HG03139 (cell line): ENCODE results near the gene PPM1M.

Experiments
- ATAC-seq: cut with Tn5 transposase; IDR thresholded peaks from one replicate; pipeline ENCODE4 v1.9.1; 2021; ENCODE audit not compliant: unreplicated experiment

The PPM1M gene, protein sequence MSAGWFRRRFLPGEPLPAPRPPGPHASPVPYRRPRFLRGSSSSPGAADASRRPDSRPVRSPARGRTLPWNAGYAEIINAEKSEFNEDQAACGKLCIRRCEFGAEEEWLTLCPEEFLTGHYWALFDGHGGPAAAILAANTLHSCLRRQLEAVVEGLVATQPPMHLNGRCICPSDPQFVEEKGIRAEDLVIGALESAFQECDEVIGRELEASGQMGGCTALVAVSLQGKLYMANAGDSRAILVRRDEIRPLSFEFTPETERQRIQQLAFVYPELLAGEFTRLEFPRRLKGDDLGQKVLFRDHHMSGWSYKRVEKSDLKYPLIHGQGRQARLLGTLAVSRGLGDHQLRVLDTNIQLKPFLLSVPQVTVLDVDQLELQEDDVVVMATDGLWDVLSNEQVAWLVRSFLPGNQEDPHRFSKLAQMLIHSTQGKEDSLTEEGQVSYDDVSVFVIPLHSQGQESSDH

DNA sequence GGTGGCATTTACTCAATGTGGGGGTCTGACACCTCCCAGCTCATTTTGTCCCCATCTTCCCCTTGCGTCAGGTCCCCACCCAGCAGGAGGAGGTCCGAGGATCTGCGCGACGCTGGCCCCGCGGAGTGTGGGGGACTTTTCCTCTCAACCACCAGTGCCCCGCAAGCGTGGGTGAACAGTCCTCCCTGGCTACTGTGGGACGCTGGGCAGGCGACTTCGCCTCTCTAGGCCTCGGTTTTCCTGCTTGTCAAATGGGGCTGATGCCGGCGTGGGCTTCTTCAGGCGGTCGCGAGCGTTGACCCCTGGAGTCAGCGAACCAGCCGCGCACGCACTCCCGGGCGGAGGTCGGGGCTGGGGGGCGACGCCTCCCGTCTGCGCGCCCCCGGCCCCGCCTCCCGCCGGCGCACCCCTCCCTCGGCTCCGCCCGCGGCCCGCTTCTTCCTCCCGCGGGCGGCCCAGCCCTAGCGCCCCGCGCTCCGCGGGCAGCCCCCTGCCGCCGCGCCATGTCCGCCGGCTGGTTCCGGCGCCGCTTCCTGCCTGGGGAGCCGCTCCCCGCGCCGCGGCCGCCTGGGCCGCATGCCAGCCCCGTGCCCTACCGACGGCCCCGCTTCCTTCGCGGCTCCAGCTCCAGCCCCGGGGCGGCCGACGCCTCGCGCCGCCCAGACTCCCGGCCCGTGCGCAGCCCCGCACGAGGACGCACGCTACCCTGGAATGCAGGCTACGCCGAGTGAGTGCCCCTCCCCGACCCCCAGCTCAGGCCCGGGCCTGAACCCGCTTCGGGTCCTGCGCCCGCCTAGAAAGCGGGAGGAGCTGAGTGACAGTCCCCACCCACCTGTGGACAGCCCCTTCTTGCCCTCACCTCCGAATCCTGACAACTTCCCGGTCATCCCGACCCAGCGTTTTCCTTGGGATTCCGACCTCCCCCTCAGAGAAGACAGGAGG, at the start of gene PPM1M:
PPM1M (plus strand) TSS at position 438 of the 942 bp plus-strand sequence; CDS start at position 504, 66 bp downstream.
- no peak for ATAC-seq

DNA sequence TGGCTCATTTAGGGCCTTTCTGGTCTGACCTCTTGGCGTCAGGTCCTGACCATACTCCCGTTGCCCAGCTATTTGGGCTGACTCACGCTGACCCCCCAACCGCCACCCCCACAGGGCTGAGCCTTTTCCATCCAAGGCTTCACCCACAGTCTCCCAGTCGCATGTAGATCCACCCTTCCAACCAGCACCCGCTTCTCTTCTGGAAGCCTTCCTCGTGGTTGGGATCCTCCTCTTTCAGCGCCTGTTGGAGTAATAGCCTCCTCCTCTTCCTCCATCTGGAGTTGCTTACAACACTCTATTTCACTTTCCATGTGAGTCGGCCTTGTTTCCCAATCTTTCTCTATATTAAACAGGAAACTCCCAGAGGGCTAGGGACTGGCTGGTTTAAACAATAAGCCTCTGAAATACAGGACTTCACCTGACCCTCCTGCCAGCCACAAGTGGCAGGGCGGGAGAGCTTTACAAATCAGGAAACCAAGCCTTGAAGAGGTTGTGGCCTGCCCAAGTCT, 49.7 kb upstream of the PPM1M start:
- no peak for ATAC-seq

DNA sequence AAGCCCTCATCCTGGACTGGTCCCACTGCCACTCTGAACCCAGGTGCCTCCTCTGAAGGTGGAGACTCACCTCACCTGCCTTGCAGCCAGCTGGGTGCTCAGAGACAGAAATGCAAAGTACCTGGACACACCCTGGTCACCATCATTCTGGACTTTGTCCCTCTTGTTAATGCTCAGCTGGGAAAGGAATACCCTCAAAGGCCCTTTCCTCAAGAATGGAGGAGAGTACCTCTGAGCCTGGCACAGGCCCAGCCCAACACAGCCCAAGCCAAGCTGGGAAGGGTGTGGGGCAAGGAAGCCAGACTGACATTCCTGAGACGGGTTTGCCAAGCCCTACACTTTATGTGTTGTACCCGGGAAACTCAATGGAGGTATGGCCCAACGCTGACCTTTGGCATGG, 48.6 kb upstream of the PPM1M start:
- ATAC-seq, result no peak

DNA sequence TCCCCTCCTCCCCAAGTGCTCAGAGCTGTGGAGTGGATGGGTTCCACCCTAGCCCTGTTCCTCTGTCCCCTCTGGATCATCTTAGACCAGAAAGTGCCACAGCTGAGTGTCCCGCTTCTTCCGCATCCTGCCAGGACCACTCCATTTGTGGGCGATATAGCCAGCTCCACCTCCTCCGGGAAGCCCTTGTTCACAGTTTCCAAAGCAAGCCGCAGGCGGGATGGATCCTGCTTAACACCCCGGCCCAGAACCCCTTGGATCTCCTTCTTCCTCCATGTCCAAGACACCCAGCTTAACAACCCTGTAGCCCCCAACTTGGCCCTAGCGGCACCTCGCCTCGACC, 48.1 kb upstream of the PPM1M start:
- no peak for ATAC-seq

DNA sequence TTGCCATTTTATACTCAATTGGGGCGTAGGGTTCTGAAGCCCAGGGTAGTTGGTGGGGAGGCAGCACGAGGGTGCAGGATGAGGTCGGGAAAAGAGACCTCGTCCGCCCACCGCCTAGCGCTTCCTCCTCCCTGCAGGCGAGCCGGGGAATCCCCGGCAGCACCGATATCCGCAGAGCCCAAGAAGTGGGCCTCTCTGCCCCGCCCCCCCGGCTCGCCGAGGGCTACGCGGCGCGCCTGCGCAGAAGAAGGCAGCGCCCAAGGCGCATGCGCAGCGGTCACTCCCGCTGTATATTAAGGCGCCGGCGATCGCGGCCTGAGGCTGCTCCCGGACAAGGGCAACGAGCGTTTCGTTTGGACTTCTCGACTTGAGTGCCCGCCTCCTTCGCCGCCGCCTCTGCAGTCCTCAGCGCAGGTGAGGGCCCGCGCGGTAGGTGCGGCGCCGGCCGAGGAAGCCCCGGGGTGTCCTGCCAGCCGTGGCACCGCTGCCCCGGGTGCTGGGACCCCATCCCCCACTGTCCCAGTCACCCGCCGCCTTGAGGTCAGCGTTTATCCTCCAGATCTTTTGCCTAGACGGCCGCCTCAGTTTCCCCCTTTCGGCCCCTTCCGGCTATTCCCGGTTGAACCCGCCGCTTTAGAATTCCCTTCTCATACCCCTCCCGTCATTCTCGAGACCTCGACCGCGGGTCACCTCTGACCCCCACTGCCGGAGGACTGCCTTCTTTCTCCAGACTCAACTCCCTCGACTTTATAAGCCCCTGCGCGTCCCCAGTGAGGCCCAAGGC, 47.5 kb upstream of the PPM1M start, which contains the start of gene ALAS1:
ALAS1 (plus strand) TSS at position 319 of the 784 bp plus-strand sequence. CDS start 1,082 bp downstream, outside the sequence.
- ATAC-seq, result peak; percentile 61

DNA sequence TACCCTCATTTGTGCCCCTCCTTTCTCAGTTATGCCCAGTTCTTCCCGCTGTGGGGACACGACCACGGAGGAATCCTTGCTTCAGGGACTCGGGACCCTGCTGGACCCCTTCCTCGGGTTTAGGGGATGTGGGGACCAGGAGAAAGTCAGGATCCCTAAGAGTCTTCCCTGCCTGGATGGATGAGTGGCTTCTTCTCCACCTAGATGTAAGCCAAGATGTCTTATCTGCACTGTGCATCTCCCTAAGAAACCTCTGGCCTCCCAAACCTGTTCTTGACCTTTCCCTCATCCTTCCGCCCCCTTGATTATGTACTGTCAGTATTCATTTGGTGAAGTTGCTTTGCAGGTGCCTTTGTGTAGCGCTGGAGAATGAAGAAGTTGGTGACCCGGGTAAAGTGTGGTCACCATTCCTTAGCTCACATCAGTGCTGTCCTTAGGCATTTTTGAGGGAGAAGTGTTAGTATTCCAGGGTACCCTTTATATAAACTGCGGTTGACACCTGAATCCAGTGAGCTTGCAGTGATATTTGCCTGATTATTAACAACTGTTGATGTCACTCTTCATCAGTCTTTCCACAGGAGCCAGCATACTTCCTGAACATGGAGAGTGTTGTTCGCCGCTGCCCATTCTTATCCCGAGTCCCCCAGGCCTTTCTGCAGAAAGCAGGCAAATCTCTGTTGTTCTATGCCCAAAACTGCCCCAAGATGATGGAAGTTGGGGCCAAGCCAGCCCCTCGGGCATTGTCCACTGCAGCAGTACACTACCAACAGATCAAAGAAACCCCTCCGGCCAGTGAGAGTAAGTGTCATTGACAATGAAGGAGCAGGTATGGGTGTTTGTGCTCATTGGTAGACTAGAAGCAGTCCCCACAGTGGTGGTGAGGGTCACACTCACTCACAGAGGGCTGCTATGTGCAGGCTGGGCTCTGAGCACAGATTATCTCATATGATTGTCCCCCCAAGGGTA, 46.6 kb upstream of the PPM1M start:
- ATAC-seq, result no peak

DNA sequence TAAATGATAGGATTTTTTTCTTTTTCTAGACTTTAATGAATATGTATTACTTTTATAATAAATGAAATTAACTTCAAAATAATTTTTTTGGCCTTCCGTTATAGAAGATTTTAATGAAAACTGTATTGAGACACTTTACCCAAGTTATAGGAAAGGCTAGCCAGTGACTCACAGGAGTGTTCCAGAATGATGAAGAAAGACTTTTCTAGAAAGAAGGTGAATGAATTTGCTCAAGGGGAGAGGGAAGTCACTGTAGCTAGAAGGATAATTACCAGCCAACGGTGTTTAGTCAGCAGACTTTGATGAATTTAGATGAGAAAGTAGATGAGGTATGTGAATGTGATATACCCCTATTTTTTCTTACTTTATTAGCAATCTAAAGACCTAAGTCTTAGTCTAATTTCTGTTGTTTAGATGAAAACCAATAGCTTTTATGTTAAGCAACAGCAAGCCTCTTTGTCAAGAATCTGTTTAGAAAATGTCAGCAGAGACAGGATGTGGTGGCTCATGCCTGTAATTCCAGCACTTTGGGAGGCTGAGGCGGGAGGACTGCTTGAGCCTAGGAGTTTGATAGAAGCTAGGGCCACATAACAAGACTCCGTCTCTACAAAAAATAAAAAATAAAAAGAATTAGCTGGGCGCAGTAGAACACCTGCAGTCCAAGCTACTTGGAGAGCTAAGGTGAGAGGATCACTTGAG, 44.4 kb upstream of the PPM1M start:
- ATAC-seq, result no peak

DNA sequence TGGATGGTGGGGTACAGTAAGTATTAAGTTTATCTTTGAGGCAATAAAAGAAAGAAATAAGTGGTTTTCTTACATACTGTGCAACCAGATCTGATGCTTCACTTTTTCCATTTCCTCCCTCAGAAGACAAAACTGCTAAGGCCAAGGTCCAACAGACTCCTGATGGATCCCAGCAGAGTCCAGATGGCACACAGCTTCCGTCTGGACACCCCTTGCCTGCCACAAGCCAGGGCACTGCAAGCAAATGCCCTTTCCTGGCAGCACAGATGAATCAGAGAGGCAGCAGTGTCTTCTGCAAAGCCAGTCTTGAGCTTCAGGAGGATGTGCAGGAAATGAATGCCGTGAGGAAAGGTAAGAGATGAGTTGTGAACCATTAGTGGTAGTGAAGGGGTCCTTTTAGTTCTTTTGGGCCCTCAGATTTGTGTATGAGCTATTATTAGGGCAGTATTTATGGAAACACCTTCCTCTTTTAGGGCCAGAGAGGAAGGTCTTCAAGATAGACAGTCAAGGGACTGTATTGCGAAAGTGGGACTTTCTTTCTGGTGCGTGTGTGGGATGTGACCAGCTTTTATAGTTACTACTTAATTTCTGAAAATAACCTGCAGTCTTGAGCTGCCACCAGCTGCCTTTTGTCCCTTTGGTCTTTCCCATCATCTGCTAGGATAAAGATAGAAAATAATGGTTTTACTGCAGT, 43.0 kb upstream of the PPM1M start:
- ATAC-seq, result no peak

DNA sequence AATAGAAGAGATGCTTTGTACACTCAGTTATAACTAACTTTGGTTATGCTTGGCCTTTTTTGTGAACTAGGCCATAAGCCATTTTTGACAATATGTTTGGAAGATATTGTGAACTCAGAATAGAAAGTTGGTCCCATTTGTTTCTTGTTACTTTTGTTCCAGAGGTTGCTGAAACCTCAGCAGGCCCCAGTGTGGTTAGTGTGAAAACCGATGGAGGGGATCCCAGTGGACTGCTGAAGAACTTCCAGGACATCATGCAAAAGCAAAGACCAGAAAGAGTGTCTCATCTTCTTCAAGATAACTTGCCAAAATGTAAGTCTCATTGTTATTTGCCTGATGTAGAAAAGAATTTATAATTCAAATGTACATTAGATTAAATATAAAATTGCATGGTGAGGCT, 41.9 kb upstream of the PPM1M start:
- no peak for ATAC-seq

DNA sequence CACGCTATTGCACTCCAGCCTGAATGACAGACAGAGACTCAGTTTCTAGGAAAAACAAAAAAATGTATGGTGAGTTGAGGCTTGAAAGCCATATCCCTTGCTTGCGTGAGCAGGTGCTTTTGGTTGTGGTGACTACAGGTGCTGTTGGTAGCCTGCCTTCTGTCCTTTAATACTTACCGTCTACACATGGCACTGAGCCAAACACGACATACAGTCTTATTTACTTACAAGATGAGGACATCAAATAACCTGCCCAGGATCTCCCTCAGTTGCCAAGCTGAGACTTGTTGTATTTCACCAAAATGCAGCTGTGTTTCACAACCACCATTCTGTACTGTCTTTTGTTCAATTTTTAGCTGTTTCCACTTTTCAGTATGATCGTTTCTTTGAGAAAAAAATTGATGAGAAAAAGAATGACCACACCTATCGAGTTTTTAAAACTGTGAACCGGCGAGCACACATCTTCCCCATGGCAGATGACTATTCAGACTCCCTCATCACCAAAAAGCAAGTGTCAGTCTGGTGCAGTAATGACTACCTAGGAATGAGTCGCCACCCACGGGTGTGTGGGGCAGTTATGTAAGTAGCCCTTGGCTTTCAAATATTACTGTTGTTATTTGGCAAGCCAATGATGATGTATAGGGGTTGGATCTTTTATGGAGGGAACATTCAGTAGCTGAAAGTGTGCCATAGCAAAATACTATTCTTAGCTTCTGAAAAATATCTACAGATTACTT, 41.1 kb upstream of the PPM1M start:
- no peak for ATAC-seq

DNA sequence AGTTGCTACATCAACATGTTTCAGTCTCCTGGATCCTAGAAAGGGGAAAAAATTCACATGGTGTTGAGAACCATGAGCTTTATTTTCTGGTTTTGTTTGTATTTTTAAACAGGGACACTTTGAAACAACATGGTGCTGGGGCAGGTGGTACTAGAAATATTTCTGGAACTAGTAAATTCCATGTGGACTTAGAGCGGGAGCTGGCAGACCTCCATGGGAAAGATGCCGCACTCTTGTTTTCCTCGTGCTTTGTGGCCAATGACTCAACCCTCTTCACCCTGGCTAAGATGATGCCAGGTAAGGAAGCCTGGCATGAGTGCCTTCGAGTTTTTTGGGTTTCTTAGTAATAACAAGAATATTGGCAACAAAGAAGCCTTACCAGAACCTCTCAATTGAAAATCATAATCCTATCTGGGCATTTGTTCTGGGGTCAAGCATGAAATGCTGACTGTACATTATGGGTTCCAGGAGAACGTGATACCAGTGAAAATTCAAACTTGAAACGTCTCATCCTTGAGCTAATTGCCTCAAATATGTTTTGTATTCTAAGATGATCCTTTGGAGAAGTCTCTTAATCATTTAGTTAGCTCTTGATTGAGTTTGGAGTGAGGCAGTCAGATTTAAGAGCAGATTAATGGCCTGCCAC, 39.7 kb upstream of the PPM1M start:
- no peak for ATAC-seq

DNA sequence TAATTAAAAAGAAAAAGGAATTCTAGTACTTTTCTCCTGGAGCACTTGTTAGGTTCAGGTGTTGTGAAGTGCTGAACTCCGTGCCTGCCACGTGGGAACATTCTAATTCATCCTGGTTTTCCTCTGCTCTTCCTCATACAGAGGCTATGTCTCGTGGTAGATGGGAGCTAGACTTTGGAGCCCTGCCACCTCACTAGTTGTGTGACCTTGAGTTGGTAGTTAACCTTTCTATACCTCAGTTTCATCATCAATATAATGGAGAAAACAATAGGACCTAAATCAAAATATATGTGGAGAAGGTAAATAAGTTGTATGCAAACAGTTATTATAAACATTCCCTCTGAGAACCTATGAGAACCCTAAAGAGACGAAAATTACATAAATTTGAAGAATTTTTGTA, 37.0 kb upstream of the PPM1M start:
- no peak for ATAC-seq

DNA sequence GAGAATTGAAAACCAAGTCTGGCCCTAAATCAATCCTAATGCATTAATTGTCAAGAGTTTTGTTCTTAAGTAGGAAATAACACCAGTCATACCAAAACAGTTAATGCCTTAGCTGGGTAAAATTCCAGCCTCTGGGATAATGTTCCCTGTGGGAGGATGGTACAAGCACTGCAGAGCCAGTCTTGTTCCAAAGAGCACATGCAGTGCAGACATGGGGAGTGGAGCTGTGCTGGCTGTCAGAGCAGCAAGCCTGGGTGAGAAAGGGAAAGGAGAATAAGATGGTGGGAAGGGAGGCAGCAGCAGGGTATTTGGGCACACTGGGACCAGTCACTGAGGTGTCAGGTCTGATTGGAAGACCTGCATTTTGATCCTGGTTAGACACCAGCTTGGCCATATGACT, 35.5 kb upstream of the PPM1M start:
- no peak for ATAC-seq

DNA sequence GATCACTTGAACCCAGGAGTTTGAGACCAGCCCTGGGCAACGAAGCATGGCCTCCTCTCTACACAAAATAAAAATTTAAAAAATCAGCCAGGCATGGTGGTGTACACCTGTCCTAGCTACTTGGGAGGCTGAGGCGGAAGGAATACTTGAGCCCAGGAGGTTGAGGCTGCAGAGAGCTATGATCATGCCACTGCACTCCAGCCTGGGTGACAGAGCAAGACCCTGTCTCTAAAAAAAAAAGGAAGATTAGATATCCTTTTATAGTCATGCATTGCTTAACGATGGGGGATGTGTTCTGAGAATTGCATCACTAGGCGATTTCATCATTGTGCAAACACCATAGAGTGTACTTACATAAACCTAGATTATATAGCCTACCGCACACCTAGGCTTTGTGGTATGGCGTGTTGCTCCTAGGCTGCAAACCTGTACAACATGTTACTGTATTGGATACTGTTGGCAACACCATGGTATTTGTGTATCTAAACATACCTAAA, 35.0 kb upstream of the PPM1M start:
- ATAC-seq, result no peak

DNA sequence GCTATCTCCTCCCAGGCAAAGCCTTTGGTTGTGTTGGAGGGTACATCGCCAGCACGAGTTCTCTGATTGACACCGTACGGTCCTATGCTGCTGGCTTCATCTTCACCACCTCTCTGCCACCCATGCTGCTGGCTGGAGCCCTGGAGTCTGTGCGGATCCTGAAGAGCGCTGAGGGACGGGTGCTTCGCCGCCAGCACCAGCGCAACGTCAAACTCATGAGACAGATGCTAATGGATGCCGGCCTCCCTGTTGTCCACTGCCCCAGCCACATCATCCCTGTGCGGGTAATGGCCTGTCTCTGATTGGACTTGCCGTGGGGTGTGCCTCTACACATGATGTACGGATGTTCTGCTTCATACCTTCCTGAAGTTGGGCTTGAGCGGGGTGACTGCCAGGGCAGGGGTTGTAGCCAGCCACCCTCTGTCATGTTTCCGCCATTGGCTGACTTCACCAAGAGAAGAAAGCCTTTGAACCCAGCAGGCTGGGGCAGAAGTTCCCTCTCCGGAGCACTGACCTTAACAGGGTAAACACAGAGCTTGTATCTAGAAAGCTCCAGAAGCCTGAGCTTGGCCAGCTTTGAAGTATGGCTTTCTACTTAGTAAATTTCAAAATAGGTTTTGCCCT, 34.2 kb upstream of the PPM1M start:
- no peak for ATAC-seq

DNA sequence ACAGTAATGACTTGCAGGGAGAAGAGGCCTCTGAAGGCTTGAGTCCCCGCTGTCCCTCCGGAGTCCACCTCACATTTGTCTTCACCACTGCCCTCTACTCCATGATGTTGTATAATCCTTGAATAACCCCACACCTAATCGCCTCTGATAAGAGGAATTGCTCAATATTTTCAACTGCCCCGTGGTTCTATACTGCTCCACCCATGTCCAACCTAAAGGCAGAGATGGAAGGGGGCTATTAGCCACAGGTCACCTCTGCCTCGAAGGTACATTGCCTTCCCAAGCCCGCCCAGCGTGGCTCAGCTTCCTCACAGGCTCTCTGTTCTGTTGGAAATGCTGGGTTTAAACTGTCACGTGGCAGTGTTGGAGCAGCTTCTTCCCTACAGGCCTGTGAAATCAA, 32.6 kb upstream of the PPM1M start:
- ATAC-seq, result no peak

DNA sequence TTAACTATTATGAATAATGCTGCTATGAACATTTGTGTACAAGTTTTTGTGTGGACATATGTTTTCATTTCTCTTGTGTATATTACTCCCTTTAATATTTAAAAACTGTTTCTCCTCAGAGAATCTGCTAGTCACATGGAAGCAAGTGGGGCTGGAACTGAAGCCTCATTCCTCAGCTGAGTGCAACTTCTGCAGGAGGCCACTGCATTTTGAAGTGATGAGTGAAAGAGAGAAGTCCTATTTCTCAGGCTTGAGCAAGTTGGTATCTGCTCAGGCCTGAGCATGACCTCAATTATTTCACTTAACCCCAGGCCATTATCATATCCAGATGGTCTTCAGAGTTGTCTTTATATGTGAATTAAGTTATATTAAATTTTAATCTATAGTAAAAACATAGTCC, 31.7 kb upstream of the PPM1M start:
- no peak for ATAC-seq
